ENCODE results near the gene CLN5.
"Not testable (repeated sequence)": the region's sequence is repeated elsewhere in the genome, so short reads cannot be mapped to it uniquely, and the experiment has no call there.

The CLN5 gene

DNA sequence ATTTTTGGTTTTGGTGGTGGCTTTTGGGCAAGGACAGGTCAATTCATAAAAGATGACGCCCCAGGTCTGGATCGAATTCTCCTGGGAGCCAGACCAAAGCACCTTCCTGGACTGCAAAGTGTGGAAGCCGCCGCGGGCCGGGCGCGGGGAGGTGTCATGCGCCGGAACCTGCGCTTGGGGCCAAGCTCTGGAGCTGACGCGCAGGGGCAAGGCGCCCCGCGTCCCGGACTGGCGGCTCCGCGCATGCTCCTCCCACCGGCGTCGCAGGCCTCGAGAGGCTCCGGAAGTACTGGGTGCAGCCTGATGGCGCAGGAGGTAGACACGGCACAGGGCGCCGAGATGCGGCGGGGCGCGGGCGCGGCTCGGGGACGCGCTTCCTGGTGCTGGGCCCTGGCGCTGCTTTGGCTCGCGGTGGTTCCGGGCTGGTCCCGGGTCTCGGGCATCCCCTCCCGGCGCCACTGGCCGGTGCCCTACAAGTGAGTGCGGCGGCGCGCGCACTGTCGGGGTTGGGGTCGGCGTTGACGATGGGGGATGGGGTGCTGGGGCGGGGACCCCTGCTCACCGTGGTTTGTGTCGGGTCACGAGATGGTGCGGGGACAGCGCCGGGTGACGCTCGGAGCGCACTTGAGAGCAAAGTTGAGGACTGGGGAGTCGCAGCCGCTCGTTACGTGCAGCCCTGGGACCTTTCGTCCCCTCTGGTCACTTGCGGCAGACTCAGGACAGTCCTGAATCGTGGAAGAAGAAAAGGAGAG is at the start of gene CLN5:
Gene CLN5, plus strand, starts transcription at position 286 of the 752 bp plus-strand sequence. Its CDS starts 18 bp downstream, at position 304.
- H3K4me1 Mint-ChIP-seq, result peaks cover 57% of the 10 kb centered on the region
- peak within 1 kb of the TSS; percentile 99 for H3K4me3 Mint-ChIP-seq
- no peaks in the 10 kb centered on the region for H3K9me3 Mint-ChIP-seq
- no peaks in the 10 kb centered on the region for H3K27me3 Mint-ChIP-seq
- peak within 1 kb of the TSS; percentile 99 to 100 for H3K27ac Mint-ChIP-seq
- DNase-seq (peak; percentile 94 to 96), ATAC-seq (peak; percentile 93)

DNA sequence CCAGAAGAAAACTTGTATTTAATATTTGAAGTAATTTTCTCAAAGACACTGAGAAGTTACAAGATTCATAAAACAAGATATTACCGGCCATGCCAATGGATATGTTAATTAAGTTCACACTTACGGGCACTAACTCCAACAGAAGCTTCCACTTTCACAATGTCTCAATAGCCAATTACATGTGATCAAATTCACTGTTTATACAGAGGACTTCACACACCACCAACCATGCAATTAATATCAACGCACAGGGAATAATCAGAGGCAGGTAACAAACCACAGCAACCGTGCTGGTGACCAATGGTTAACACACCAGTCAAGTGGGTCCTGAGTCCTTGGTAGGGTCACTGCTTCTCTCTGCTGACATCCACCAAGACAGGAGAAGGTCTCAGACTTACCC is 49.5 kb upstream of the CLN5 start:
- no peak overlapping the region for H3K27ac Mint-ChIP-seq
- no peaks in the 10 kb centered on the region for H3K27me3 Mint-ChIP-seq
- no peak overlapping the region for H3K4me3 Mint-ChIP-seq
- ATAC-seq, result no peak
- no peaks in the 10 kb centered on the region for H3K4me1 Mint-ChIP-seq
- no peaks in the 10 kb centered on the region for H3K9me3 Mint-ChIP-seq
- DNase-seq, result no peak

DNA sequence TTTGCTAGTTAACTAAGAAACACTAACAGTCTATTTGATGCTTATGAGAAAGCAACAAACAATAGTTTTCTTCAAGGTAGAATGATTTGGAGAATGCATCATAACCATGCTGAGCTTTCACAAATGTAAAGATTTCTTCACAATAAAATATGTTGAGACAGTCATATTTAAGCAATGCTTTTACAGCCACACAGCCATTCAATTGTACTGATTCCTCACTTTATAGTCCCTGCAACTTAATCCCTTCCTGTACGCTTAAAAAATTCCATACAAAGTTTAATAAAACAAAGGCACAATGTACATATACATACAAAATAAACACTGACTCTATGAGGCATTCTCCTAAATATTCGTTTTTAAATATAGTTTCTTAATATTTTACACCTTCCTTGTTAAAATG is 48.2 kb upstream of the CLN5 start:
- Mint-ChIP-seq H3K4me3 (no peak overlapping the region), H3K4me1 (no peaks in the 10 kb centered on the region), H3K9me3 (no peaks in the 10 kb centered on the region), H3K27ac (no peak overlapping the region), H3K27me3 (no peaks in the 10 kb centered on the region)
- no peak for DNase-seq
- ATAC-seq, result no peak

DNA sequence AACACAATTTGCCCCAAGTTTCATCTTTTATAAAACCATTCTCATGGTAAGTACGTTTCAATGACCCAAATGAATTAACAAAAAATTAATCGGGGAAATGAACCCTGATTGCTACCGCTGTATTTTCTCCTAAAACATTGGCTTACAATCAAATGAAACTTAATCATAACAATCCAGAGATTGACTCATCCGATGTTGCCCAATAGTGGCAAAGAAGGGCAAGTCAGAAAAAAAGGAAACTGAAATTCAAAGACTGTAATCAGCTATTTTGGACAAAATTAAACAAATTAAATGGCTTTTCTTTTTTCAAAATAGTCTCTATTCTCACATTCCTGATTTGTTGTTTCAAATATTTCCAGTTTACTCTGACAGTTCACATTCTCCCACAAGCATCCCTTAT is 47.4 kb upstream of the CLN5 start:
- ATAC-seq (no peak), DNase-seq (no peak)
- H3K4me3 Mint-ChIP-seq, result no peak overlapping the region
- H3K27me3 Mint-ChIP-seq, result no peaks in the 10 kb centered on the region
- no peaks in the 10 kb centered on the region for H3K4me1 Mint-ChIP-seq
- H3K27ac Mint-ChIP-seq, result no peak overlapping the region
- H3K9me3 Mint-ChIP-seq, result no peaks in the 10 kb centered on the region

DNA sequence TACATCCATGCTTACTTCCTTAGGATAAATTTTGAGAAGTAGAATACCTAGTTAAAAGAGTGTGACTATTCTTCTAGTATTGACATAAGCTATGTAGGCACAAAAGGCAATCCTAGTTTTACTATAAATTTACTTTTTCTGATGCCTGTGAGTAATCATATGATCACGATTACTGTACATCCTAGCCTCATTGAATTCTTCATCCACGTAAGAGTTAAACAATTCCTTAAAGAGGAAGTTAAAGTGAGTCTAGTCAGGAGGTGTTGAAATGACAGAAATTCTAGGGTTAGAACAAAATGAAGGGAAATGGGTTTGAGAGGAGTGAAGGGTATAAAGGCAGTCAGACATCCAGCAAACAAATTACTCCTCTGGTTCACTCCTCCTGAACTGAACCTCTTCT is 43.7 kb upstream of the CLN5 start, which contains the start of gene ACOD1:
Gene ACOD1, plus strand, starts transcription at position 363 of the 400 bp plus-strand sequence. CDS start 48 bp downstream, outside the sequence.
- Mint-ChIP-seq H3K4me1 (no peaks in the 10 kb centered on the region), H3K27ac (no peak within 1 kb of the TSS), H3K4me3 (no peak within 1 kb of the TSS), H3K27me3 (peaks cover 15% of the 10 kb centered on the region), H3K9me3 (no peaks in the 10 kb centered on the region)
- ATAC-seq (no peak), DNase-seq (no peak)

DNA sequence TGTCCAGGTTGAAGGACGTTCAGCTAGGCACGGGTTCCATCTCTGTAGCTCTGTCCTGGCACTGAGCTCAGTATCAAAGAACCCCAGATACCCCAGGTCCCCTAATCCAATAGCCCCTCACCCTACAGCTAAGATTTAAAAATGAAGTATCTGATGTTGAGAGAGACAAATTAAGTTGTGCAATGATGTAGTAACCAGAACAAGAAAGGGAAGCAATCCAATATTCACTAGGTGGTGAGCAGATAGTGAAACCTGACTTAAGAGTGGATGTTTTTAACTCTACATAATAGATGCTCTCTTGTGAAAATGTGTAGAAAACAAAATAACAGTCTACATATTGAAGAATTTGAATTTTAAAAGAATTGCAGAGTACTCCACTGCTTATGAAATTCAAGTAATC is 41.8 kb upstream of the CLN5 start:
- ATAC-seq, result no peak
- DNase-seq, result no peak
- Mint-ChIP-seq H3K4me1 (no peaks in the 10 kb centered on the region), H3K27ac (no peak overlapping the region), H3K4me3 (no peak overlapping the region), H3K9me3 (no peaks in the 10 kb centered on the region), H3K27me3 (peaks cover 15% of the 10 kb centered on the region)

DNA sequence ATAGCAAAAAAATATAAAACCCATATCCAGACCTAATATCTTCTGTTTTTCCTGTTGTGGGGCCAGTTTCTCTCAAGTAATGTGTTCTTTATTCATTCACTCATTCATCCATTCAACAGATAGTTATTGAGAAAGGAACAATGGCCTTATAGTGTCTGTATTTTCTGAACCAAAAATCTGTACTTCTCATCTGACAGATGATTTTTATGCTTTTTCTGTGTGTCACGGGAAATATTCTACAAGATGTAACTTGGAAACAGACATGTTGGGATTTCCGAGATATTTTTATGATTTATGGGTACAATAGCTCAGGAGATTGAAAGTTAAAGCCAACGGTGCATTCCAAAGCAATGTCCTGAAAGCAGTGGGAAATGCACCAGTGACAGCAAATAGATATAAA is 37.9 kb upstream of the CLN5 start:
- H3K4me1 Mint-ChIP-seq, result no peaks in the 10 kb centered on the region
- peaks cover 4 to 7% of the 10 kb centered on the region in 2 donors for H3K9me3 Mint-ChIP-seq
- H3K27ac Mint-ChIP-seq, result no peak overlapping the region
- peaks cover 15% of the 10 kb centered on the region for H3K27me3 Mint-ChIP-seq
- H3K4me3 Mint-ChIP-seq, result no peak overlapping the region
- ATAC-seq, result no peak
- DNase-seq, result no peak

DNA sequence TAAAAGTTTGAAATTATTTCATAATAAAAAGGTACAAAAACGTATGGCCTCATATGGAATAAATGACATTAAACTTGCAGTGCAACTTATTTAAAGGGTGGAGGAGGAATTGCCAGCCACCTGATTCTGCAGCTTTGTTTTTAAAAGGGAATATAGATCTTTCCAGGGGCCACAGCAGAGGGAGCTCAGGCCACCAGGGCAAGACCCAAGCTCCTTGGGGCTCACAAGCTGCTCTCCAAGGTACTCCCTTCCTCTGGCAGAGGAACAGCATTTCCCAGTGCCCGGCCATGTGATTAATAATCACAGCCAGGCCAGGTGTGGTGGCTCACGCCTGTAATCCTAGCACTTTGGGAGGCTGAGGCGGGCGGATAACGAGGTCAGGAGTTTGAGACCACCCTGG is 37.3 kb upstream of the CLN5 start:
- Mint-ChIP-seq H3K9me3 (peaks cover 7 to 13% of the 10 kb centered on the region in 2 donors), H3K4me1 (no peaks in the 10 kb centered on the region), H3K4me3 (no peak overlapping the region), H3K27me3 (peaks cover 15% of the 10 kb centered on the region), H3K27ac (no peak overlapping the region)
- ATAC-seq, result no peak
- DNase-seq, result no peak

DNA sequence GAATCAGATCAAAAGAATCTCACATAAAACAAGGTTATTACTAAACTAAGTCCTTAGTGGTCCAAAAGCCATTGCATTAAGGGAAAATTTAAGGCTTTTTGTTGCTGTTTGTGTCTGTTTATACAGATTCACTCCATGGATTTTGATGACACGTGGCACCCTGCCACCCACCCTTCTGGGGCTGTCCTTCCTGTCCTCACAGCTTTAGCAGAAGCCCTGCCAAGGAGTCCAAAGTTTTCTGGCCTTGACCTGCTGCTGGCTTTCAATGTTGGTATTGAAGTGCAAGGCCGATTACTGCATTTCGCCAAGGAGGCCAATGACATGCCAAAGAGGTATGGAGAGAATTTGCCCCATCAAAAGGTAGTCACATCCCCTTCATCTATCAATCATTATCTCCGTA is 36.7 kb upstream of the CLN5 start:
- DNase-seq (no peak), ATAC-seq (no peak)
- Mint-ChIP-seq H3K27me3 (peaks cover 8% of the 10 kb centered on the region), H3K27ac (no peak overlapping the region), H3K9me3 (peaks cover 10 to 19% of the 10 kb centered on the region in 2 donors), H3K4me1 (no peaks in the 10 kb centered on the region), H3K4me3 (no peak overlapping the region)

DNA sequence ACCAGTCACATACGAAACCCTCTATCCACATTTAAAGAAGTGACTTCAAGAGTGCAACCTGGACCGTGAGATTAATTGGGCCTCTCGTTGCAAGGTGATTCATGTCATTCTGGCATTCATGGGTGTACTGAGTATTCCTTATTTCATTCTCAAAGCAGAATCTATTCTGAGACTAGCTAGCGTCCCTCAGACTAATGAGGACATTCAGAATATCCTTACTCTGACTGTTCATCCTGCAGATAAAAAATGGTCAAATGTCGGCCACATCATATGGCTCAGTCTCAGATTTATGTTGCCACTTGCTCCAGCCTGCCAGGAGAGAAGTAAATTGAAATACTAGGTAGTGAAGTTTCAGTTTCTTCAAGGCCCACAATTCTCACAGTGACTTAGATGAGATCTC is 36.2 kb upstream of the CLN5 start:
- ATAC-seq (no peak), DNase-seq (no peak)
- Mint-ChIP-seq H3K9me3 (peaks cover 15 to 23% of the 10 kb centered on the region in 2 donors), H3K27me3 (peaks cover 5% of the 10 kb centered on the region), H3K27ac (no peak overlapping the region), H3K4me3 (no peak overlapping the region), H3K4me1 (no peaks in the 10 kb centered on the region)

DNA sequence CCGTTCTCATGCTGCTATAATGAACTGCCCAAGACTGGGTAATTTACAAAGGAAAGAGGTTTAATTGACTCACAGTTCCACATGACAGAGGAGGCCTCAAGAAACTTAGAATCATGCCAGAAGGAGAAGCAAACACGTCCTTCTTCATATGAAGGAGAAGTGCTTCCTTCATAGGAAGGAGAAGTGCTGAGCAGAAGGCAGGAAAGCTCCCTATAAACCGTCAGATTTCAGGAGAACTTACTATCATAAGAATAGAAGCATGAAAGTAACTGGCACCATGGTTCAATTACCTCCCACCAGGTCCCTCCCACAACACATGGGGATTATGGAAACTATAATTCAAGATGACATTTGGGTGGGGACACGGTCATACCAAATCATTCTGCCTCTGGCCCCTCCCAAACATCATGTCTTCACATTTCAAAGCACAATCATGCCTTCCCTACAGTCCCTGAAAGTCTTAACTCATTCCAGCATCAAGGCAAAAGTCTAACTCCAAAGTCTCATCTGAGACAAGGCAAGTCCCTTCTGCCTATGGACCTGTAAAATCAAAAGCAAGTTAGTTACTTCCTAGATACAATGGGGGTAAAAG is 32.9 kb upstream of the CLN5 start:
- Mint-ChIP-seq H3K9me3 (peaks cover 21 to 34% of the 10 kb centered on the region in 2 donors), H3K4me1 (no peaks in the 10 kb centered on the region), H3K27me3 (no peaks in the 10 kb centered on the region), H3K4me3 (no peak overlapping the region), H3K27ac (no peak overlapping the region)
- ATAC-seq (no peak), DNase-seq (no peak)

DNA sequence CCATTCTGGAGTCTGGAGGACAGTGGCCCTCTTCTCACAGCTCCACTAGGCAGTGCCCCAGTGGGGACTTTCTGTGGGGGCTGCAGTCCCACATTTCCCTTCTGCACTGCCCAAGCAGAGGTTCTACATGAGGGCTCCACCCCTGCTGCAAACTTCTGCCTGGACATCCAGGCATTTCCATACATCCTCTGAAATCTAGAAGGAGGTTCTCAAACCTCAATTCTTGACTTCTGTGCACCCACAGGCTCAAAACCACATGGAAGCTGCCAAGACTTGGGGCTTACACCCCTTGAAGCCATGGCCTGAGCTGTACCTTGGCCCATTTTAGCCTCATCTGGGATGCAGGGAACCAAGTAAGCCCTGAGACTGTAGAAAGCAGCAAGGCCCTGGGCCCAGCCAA is 32.1 kb upstream of the CLN5 start:
- H3K9me3 Mint-ChIP-seq, result peaks cover 21 to 34% of the 10 kb centered on the region in 2 donors
- H3K27me3 Mint-ChIP-seq, H3K4me3 Mint-ChIP-seq, H3K4me1 Mint-ChIP-seq, ATAC-seq, H3K27ac Mint-ChIP-seq, DNase-seq: not testable (repeated sequence)

DNA sequence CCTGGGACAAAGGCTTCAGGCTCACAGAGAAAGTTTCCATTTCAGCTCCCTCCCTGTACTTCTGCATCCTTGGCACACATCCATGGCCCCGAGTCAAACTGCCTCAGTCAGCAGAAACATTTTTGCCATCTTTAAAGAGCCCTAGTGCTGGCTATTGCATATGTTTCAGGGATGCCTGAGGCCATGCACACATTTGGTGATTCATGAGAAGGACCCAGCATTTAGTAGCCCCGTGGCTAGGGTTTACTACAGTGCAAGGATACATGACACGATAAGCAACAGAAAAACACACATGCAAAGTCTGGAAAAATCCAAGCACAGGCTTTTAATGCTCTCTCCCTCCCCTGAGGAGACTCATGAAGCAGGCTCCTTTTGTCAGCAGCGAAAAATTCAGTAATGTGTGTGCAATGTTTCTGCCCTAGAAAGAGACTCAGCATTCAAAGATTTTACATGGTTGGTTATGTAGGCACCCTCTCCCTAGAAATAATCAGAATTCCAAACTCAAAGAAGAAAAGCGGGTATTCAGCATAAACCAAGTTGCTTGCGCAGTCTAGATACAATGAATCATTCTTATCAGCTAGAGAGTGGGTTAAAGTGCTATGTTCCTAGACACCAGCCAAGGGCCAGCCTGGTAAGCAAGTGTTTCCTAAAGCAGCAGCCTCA is 26.0 kb upstream of the CLN5 start:
- Mint-ChIP-seq H3K27me3 (peaks cover 15% of the 10 kb centered on the region), H3K4me1 (no peaks in the 10 kb centered on the region)

DNA sequence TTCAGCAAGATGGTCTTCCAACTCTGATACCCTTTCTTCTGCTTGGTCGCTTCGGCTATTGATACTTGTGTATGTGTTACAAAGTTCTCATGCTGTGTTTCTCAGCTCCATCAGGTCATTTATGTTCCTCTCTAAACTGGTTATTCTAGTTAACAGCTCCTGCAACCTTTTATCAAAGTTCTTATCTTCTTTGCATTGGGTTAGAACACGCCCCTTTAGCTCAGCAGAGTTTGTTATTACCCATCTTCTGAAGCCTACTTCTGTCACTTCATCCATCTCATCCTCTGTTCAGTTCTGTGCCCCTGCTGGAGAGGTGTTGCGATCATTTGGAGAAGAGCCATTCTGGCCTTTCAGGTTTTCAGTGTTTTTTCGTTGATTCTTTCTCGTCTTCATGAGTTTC is 24.9 kb upstream of the CLN5 start:
- Mint-ChIP-seq H3K4me3 (no peak overlapping the region), H3K9me3 (no peaks in the 10 kb centered on the region), H3K4me1 (peaks cover 2% of the 10 kb centered on the region), H3K27me3 (peaks cover 20% of the 10 kb centered on the region), H3K27ac (no peak overlapping the region)
- no peak for ATAC-seq
- DNase-seq, result no peak

More for the DNA sequence above, 26.0 kb upstream of the CLN5 start:
- peaks cover 4 to 8% of the 10 kb centered on the region in 2 donors for H3K9me3 Mint-ChIP-seq
- no peak overlapping the region for H3K4me3 Mint-ChIP-seq
- no peak overlapping the region for H3K27ac Mint-ChIP-seq
- DNase-seq, result no peak
- ATAC-seq, result no peak

DNA sequence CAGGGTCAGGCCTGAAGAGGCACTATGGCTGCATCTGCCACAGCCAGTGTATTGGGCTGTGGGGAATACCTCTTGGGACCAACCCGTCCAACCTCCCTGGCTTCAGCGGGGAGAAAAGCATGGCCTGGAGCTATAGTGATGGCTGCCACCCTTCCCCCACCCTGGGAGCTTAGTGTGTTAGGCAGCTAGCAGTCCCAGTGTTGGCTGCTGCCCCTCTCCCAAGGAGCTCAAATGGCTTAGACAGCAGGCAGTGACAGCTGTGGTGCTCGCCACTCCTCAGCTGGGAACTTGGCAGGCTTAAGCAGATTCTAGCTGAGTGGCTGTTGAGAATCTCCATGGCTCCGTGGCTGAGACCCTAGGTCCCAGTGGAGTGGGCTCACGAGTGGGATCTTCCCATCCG is 23.8 kb upstream of the CLN5 start:
- H3K9me3 Mint-ChIP-seq, result no peaks in the 10 kb centered on the region
- DNase-seq, result no peak
- H3K27me3 Mint-ChIP-seq, result peaks cover 30% of the 10 kb centered on the region

More for the DNA sequence above, 23.8 kb upstream of the CLN5 start:
- Mint-ChIP-seq H3K4me1 (peaks cover 10% of the 10 kb centered on the region), H3K4me3 (no peak overlapping the region), H3K27ac (no peak overlapping the region)
- ATAC-seq, result no peak
